LNCaP clone FGC (cell line): ENCODE data around the gene MUC20.

ENCODE experiments used
- DNase-seq: peaks from one replicate; pipeline ENCODE4 v3.0.0-alpha.2; 2011; ENCODE audit warnings: low read depth
- H3K4me3 ChIP-seq: 2 replicates; pipeline ENCODE4 v1.5.1; 2011; ENCODE audit warnings: mild to moderate bottlenecking, low read depth, low read length, control low read depth
- TF ChIP-seq, protein P1 (sequence below): IDR thresholded peaks from 2 replicates; pipeline ENCODE4 v1.5.1; 2012; ENCODE audit warnings: mild to moderate bottlenecking; ENCODE audit not compliant: control insufficient read depth, insufficient read depth; ENCODE audit errors: extremely low read depth

Gene MUC20

GRCh38 chr3:195760345-195761122, 39.8 kb downstream of the MUC20 start:
- TF ChIP-seq, protein P1, sequence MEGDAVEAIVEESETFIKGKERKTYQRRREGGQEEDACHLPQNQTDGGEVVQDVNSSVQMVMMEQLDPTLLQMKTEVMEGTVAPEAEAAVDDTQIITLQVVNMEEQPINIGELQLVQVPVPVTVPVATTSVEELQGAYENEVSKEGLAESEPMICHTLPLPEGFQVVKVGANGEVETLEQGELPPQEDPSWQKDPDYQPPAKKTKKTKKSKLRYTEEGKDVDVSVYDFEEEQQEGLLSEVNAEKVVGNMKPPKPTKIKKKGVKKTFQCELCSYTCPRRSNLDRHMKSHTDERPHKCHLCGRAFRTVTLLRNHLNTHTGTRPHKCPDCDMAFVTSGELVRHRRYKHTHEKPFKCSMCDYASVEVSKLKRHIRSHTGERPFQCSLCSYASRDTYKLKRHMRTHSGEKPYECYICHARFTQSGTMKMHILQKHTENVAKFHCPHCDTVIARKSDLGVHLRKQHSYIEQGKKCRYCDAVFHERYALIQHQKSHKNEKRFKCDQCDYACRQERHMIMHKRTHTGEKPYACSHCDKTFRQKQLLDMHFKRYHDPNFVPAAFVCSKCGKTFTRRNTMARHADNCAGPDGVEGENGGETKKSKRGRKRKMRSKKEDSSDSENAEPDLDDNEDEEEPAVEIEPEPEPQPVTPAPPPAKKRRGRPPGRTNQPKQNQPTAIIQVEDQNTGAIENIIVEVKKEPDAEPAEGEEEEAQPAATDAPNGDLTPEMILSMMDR, result no peak
- DNase-seq, result no peak

DNA sequence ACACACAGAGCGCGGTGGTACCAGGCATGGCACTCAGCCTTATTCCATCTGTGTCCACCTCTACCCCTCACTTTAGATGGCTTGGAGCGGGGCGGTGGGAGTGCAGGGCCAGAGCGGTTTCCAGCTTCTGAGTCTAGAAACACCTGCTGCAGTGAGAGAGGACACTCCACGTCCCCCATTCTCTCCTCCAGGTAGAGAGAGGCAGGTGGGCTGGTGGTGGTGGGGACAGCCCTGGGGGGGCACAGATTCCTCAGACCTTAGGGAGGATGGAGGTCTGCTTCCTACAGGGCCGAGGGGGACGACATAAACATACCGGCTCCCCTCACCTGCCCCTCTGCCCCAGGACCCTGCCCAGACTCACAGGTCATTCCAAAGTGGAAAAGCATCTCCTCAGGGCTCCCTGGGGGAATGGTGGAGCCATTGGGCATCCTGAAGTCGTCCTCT, 40.4 kb downstream of the MUC20 start:
- TF ChIP-seq, protein P1, result no peak
- no peak for DNase-seq
- H3K4me3 ChIP-seq, result no peak overlapping the region

More at GRCh38 chr3:195760345-195761122, 39.8 kb downstream of the MUC20 start:
- H3K4me3 ChIP-seq, result no peak overlapping the region

GRCh38 chr3:195761567-195762248, 40.9 kb downstream of the MUC20 start:
- H3K4me3 ChIP-seq, result no peak overlapping the region
- no peak for DNase-seq
- TF ChIP-seq, protein P1, result no peak

- TF ChIP-seq, protein P1, result no peak
- DNase-seq, result no peak
- H3K4me3 ChIP-seq, result no peak overlapping the region
These were observed 41.4 kb downstream of the MUC20 start for GRCh38 chr3:195762249-195762585.

DNA sequence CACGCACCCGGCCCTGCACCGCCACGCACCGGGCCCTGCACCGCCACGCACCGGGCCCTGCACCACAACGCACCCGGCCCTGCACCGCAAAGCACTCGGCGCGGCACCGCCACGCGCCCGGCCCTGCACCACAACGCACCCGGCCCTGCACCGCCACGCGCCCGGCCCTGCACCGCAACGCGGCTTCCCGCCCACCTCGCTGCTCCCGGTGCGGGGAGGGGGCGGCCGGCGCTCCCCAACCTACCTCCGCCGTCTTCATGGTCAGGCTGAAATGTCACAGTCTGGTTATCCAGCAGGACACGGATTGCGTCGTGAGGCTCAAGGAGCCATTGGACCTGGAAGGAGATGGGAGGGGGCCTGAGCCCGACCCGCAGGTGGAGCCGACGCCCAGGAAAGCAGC, 41.8 kb downstream of the MUC20 start:
- TF ChIP-seq, protein P1, result no peak
- DNase-seq, result no peak
- no peak overlapping the region for H3K4me3 ChIP-seq

GRCh38 chr3:195763076-195763830, 42.5 kb downstream of the MUC20 start:
- no peak overlapping the region for H3K4me3 ChIP-seq
- TF ChIP-seq, protein P1, result no peak
- DNase-seq, result no peak
